K562 (cell line): ENCODE data around the gene CAPZB. TPM values are rescaled to one million over a fixed set of nuclear protein-coding genes. Genes with fewer than 3 reads are reported as not detected.

Source experiments
- ARID4B ChIP-seq: sonication (generic); formaldehyde crosslinking; IDR thresholded peaks from 2 replicates; pipeline ENCODE4 v1.8.0; 2022; ENCODE audit warnings: mild to moderate bottlenecking, missing genetic modification reagents
- ATF1 ChIP-seq, 2 experiments: fragments of 450-650 bp in 1 of 2; IDR thresholded peaks; 2 replicates each; pipeline ENCODE4 v1.6.1; 2016; ENCODE audit warnings: missing compliant biosample characterization in 1 of 2, missing genetic modification characterization in 1 of 2
- CBFA2T2 ChIP-seq: fragments of 450-650 bp; conservative IDR thresholded peaks from 2 replicates; pipeline ENCODE4 v1.6.1; 2017; ENCODE audit warnings: mild to moderate bottlenecking
- EP300 ChIP-seq: IDR thresholded peaks from 2 replicates; pipeline ENCODE4 v1.6.1; 2012; ENCODE audit warnings: low read length, improper control_type of control experiment
- GTF2B ChIP-seq: IDR thresholded peaks from 2 replicates; pipeline ENCODE4 v1.6.1; 2011; ENCODE audit not compliant: insufficient read length; ENCODE audit errors: extremely low read depth
- MAZ ChIP-seq, 2 experiments: fragments of 450-650 bp in 1 of 2; sonication (generic) in 1 of 2; formaldehyde crosslinking; IDR thresholded peaks in 1 of 2; conservative IDR thresholded peaks in 1 of 2; 2 replicates each; pipeline versions ENCODE4 v1.4.0 to v1.5.0; 2020; ENCODE audit warnings: mild to moderate bottlenecking in 1 of 2, missing genetic modification reagents in 1 of 2
- NCOR1 ChIP-seq: fragments of 450-650 bp; IDR thresholded peaks from 2 replicates; pipeline ENCODE4 v1.6.1; 2016; ENCODE audit warnings: mild to moderate bottlenecking, moderate library complexity
- RB1 ChIP-seq: fragments of 450-650 bp; IDR thresholded peaks from 2 replicates; pipeline ENCODE4 v1.6.1; 2017; ENCODE audit warnings: low read depth, mild to moderate bottlenecking
- TEAD4 ChIP-seq, 2 experiments: sonication (generic) in 1 of 2; formaldehyde crosslinking in 1 of 2; IDR thresholded peaks; 2 replicates each; pipeline versions ENCODE4 v1.6.1 to v1.8.0; 2012 to 2022; ENCODE audit warnings: borderline replicate concordance in 1 of 2, inconsistent platforms in 1 of 2, low read length in 1 of 2, mild to moderate bottlenecking in 1 of 2, missing genetic modification reagents in 1 of 2
- ZMIZ1 ChIP-seq, 2 experiments: fragments of 150-350 bp in 1 of 2; IDR thresholded peaks; 2 replicates each; pipeline ENCODE4 v1.6.1; 2012 to 2016; ENCODE audit warnings: low read depth in 2 of 2, low read length in 2 of 2, mild to moderate bottlenecking in 1 of 2, moderate library complexity in 1 of 2
- ZNF609 ChIP-seq: sonication (generic); formaldehyde crosslinking; IDR thresholded peaks from 2 replicates; pipeline ENCODE4 v1.8.1; 2023; ENCODE audit warnings: missing genetic modification reagents, mild to moderate bottlenecking, borderline replicate concordance
- polyA plus RNA-seq, 8 experiments: library from polyadenylated mRNA; depleted of rRNA in 4 of 8; stranded (reverse) in 5 of 8; unstranded in 3 of 8; fragments of >200 nt; fragmentation: Nextera tagmentation in 2 of 8; fragmentation: Illumina TruSeq in 1 of 8; extraction: Ambion mirVana in 2 of 8; extraction: Trizol in 1 of 8; gene quantifications; 2 replicates each; pipeline versions ENCODE4 v1.2.1 to v1.2.3, GENCODE V29; 2011 to 2014; ENCODE audit warnings: inconsistent platforms in 1 of 8, missing spikeins in 1 of 8
- total RNA-seq, 7 experiments: library from RNA; depleted of rRNA in 6 of 7; stranded (reverse); fragments of >200 nt in 6 of 7; fragmentation: Illumina TruSeq in 2 of 7; extraction: Trizol in 2 of 7; gene quantifications; 2 replicates each; pipeline versions ENCODE4 v1.2.1 to v1.2.3, GENCODE V29; 2011 to 2021; ENCODE audit warnings: low replicate concordance in 1 of 7

CAPZB gene
- total and polyA plus RNA-seq, 9 of the 15 experiments (the other 6 are each of a cell fraction or from before 2014, with no cell fraction given) = 57.6 to 297 (median 125) TPM

GRCh38 chr1:19325368-19325957, 159.9 kb downstream of the CAPZB start (continued):
- TF ChIP-seq ZNF609 (CRISPR knock-in tag) (peak; percentile 45; the same call in 1 of the 2 replicates), NCOR1 (peak; percentile 83), ZMIZ1 (IDR thresholded peaks at IDR 0.05; ENCODE audit: low read depth in 2 of 2, low read length in 2 of 2) (peak in 1 of 2 experiments; percentile 53; a peak in 1 of 4 replicates), MAZ (CRISPR knock-in tag; conservative IDR thresholded peaks at IDR 0.05 in 1 of 2, IDR thresholded peaks at IDR 0.05 in 1 of 2) (peak in 1 of 2 experiments; percentile 79; a peak in 2 of 4 replicates), GTF2B (no peak), EP300 (peak; percentile 66; the same call in 1 of the 2 replicates), ARID4B (CRISPR knock-in tag) (peak; percentile 50; the same call in 1 of the 2 replicates), RB1 (no peak; the same call in 1 of the 2 replicates), CBFA2T2 (peak; percentile 80), ATF1 (CRISPR knock-in tag; IDR thresholded peaks at IDR 0.05) (no peak), ATF1 (tag; IDR thresholded peaks at IDR 0.05) (peak; percentile 31; the same call in 1 of the 2 replicates), TEAD4 (IDR thresholded peaks at IDR 0.05; ENCODE audit: low read length) (peak; percentile 67), TEAD4 (CRISPR knock-in tag; IDR thresholded peaks at IDR 0.05; ENCODE audit: borderline replicate concordance) (no peak)
